NCI-H2196 (cell line): ENCODE measurements around the gene PXMP4.

Source experiments
- DNase-seq: peaks from one replicate; lab custom pipeline; 2025; ENCODE audit not compliant: unreplicated experiment; lab: John Stamatoyannopoulos, UW

Gene PXMP4

DNA sequence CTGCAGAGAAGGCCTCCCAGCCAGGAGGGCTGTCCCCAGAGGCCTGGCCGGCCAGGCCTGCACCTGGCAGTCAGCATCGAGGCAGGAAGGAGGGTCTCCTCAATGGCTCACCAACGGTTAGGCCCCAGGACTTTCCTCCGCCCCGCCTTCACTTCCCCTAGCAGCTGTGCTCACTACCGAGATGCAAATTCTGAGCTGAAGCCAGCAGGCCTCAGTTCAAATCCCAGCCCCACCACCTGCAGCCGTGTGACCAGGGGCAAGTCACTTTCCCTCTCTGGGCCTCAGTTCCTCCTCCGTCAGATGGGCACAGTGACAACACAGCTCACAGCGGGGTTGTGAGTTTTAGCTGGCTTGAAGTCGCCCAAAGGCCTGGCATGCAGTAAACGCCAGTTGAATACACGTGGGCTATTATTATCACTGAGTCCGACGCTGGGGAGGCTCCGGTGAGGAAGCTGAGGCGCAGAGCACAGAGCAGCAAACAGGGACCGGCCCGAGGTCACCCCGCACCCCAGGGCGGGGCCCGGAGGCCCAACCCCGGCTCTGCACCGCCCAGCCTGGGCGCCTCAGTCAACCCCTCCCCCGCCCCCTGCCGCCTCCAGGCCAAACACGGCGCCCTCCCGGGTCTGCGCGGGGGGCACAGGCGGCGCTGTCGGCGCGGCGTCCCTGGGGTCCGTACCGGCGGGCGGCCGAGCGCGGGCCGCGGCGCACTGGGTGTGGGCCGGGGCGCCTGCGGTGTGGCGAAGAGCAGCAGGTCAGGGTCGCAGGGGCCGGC is 34.6 kb downstream of the PXMP4 start:
- DNase-seq, result peak; percentile 53

- DNase-seq, result no peak
Observed at GRCh38 chr20:33684533-33685327, 35.4 kb downstream of the PXMP4 start.

DNA sequence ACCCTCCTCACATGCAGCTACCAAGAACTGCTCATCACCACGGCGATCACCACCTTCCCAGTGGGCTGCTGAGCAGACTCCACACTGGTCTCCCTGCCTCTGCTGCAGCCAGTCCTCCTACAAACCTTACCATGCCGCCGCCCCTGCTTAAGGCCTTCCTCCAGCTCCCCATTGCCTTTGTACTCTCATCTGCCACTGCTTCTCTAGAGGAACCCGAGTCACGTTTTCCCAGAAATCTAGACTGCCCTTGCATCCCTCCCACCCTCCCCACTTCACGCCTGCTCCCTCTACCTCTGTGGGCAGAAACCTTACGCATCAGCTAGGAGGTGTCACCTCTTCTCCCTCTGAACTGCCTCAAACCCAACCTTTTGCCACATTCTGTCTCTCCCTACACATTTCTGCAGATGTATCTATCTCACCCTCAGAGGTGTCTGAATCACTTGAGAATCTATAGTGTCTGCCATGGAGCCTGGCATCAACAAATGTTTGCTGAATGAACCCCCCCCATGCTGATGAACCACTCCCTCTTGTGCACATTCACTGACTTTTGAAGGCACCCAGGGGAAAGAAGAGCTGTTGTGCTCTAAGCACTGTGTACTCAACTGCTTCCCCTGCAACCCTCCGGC is 38.3 kb downstream of the PXMP4 start:
- no peak for DNase-seq

GRCh38 chr20:33681288-33681687 is 38.8 kb downstream of the PXMP4 start:
- DNase-seq, result no peak

DNA sequence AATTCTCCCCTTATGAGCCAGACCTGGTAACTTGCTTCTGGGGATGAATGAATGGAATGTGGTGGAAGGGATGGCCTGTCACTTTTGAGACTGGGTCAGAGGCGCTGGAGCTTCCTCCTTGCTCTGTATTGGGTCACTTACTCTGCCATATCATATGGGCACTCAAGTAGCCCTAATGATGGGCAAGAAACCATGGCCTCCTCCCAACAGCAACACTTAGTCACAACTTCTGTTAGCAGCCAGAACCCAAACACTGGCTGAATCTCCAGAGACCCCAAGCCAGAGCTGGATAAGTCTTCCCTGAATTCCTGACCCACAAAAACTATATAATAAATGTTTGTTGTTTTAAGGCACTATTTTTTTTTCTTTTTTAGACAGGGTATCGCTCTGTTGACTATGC is 39.4 kb downstream of the PXMP4 start:
- DNase-seq, result no peak

DNA sequence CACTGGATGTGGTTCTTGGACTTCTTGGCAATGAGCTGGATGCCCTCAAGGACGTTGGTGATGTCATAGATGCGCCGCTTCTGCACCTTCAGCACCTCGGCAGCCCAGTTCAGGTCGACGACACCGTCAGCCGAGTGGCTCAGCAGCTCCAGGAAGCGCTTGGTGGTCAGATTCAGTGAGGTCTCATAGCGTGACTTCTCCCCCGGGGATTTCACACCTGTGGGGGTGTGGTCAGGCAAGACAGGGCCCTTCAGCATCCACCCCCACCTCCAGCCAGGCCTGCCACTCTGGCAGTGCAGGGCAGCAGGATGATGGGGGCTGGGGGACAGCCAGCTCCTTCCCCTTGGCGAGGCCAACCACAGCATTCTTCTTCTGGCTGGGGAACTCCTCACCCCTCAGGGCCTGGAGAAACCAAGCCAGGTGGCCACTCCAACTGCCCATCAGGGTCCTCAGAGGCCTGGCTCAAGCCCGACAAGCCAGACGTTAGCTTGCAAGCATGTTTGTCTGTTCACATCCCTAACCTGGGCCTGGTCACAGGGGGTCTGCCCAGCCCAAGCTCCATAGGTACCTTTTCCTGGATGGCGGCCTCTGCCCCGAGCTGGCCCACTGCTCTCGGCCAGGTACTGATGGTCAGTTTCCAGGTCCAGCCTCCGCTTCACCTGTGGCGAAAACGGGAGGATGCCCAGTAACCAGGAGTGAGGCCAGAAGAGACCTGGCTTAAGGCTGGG is 40.2 kb downstream of the PXMP4 start:
- no peak for DNase-seq

DNA sequence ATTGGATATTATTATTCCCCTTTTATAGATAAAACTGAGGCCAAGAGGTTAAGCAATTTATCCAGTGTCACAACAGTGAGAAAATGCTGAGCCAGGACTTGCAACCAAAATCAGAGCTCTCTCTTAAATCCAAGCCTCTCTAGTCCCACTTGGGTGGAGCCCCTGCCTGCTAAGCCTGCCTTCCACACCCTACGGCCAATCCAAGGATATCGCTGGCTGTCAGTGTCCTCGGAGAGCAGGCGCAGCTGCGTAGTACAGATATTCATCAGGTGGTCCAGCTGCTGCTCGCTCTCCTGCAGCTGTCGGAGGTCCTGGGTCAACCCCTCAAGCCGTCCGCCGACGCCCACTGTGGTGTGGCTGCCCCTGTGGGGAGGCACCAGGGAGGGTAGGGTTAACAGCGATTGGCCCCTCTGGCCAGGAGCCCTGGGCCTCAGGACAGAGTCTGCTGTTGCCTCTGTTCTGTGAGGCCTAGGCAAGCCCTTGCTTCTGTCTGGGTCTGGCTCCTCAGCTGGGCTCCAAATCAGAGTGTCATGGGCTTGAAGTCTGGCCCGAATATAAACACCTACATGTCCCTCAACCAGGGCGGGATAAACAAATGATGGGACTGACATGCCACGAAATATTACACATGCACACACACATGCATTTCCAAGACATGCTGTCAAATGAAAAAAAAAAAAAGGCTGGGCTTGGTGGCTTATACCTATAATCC is 42.0 kb downstream of the PXMP4 start:
- DNase-seq, result no peak

GRCh38 chr20:33676652-33677645 is 43.2 kb downstream of the PXMP4 start:
- DNase-seq, result no peak

DNA sequence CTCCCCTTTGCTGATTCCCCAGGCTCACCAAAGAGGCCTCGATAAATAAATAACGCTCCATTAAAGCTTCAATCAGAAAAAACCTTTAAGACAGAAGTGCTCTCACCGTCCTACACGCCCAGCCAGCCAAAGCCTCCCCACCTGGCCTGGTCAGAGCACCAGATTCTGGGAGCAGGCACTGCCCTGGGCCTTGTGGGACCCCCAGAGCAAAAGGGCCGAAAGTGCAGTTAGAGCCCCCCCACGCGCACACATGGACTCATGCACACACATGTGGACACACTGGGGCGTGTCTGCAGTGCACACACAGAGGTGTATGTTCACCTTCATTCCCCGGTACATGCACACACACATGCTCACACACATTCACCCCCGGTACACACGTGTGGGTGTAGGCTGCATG is 44.0 kb downstream of the PXMP4 start:
- DNase-seq, result no peak

- no peak for DNase-seq
Observed at GRCh38 chr20:33675136-33675959, 44.8 kb downstream of the PXMP4 start.

DNA sequence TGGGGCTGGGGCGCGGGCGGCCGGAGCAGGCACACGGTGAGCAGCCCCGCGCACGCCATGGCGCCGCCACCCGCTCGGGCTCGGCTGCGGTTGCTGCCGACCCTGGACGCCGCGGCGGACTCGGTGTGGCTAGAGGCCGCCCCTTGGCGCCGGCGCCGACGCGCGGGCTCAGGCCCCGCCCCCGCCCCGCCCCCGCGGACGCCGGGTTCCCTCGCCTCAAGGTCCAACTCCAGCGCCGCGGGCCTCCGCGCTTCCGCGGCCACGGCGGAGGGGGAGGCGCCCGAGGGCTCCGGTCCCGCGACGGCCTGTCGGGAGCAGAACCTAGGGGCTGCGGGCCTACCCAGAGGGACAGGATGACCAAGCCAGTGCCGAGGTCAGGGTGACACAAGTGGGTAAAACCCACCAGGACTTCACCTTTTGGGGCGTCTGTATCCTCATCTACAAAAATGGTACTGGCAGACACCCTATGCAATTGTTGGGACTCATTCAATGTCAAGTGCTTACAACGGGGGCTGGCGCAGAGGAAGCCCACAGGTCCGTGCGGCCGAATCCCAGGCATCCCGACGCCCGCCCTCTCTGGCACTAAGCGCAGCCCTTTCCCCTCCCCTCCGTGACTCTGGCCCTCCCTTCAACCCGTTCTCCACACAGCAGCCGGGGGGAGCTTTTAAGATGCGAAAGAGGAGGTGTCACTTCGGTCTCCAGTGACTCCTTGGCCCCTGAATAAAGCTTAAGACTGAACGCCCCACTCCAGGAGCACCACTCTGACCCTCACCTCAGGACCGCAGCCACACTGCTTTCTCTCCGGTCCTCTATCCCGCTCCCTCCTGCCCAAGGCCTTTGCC is 45.6 kb downstream of the PXMP4 start, which contains the start of gene NECAB3:
Gene NECAB3, minus strand, starts transcription at position 135 of the 842 bp plus-strand sequence. Its CDS starts 76 bp downstream, at position 59.
- peak; percentile 83 for DNase-seq

- no peak for DNase-seq
Observed at GRCh38 chr20:33673410-33674293, 46.5 kb downstream of the PXMP4 start.

GRCh38 chr20:33673114-33673409 is 47.0 kb downstream of the PXMP4 start:
- DNase-seq, result no peak

DNA sequence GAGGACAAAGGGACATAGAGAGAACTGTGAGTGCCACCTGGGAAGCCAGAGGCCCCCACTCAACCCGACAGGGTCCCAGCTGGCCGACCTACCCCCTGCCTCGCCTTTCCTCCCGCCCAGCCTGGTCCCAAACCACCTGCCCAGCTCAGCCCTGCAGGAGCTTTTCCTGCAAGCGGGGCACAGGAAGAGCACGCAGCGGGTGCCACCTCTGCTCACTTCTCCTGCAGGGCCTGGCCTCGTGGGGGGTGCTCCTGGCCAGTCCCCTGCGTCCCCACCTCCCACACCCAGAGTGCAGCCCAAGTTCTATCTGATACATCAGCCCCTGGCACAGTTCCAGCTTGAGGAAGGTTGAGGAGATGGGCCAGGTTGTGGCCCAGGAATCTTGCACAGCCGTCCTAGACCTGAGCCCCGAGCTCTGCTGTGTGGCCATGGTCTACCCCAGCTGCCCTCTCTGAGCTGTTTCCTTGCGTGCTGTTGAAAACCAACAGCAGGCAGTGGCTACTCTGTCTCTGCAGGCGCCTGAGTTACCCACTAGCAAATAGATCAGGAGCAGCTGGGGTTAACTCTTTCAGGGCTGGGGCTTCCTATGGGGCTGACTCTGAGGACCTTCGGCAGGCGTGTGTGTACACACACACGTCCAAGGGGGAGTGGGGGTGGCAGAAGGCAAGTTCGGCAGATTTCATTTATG is 47.5 kb downstream of the PXMP4 start:
- DNase-seq, result no peak

GRCh38 chr20:33671573-33672288 is 48.4 kb downstream of the PXMP4 start:
- DNase-seq, result no peak
